CD4-positive, alpha-beta T cell treated with Interferon gamma for 1 hour (primary cell): ENCODE measurements around the gene USP1.
A peak's percentile ranks its signal among the peaks of the same experiment; 100 is the strongest.

Experiments used
- DNase-seq: peaks from one replicate; pipeline ENCODE4 v3.0.0-alpha.2; 2020

The USP1 gene

DNA sequence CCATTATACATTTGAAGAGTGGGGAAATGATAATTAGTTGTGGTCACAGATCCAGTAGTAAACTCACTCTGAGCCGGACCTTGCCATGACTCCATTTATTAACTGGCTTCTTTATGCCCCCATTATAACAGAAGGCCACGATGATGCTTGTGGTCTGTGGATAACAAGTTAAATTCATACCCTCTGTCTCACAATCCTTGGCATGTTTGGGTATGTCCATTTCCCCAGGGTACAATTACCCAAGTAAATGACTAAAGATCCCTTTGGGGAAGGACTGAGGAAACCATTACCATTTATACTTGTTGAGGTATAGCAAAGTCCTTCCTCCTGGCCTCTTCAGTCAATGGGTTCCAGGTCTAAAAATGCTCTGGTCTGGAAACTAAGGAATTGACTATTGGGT, 7.3 kb upstream of the USP1 start:
- no peak for DNase-seq

DNA sequence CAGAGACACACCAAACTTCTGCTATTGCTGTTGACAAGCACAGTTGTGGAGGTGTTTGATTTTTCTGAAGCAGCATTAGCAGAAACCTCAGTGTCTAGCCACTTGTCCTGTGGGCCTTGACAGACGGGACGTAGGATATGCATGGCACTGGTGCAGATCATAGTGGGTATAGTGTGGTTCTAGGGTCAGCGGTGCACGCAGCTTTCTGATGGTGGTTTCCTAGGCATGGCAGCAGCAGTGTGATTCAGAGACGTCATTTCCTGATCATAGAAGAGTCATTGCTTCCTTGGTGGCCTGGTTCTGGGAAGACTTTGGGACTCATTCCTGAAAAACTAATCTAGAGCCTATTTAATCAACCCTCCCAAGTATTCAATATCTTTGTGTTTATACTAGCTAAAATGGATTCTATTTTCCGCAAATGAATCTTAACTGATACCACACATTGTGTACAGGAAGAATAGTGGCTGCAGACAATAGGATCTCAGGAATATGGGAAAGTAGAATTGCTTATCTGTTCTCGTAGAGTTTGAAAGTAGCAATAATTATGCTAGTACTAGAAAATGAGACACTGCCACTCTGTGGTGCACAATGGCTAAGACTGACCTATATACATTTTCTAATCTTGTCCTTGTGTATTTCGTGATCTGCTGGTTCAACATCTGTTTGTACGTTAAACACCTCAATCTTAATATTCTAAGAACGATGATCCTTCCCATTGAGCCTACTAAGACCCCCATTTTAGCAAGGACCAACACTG, 2.8 kb upstream of the USP1 start:
- no peak for DNase-seq

DNA sequence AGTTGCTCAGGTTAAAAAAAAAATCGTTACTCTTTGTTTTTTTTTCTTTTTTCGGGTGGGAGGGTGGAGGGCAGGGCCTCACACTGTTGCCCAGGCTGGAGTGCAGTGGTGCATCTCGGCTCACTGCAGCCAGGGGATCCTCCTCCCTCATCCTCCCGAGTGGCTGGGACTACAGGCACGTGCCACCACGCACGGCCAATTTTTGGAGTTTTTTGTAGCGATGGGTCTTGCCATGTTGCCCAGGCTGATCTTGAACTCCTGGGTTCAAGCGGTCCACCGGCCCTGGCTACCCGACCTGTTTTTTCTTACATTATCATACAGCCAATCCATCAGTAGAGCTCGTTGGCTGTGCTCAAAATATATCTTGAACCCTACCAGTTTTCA, 2.2 kb upstream of the USP1 start:
- no peak for DNase-seq

DNA sequence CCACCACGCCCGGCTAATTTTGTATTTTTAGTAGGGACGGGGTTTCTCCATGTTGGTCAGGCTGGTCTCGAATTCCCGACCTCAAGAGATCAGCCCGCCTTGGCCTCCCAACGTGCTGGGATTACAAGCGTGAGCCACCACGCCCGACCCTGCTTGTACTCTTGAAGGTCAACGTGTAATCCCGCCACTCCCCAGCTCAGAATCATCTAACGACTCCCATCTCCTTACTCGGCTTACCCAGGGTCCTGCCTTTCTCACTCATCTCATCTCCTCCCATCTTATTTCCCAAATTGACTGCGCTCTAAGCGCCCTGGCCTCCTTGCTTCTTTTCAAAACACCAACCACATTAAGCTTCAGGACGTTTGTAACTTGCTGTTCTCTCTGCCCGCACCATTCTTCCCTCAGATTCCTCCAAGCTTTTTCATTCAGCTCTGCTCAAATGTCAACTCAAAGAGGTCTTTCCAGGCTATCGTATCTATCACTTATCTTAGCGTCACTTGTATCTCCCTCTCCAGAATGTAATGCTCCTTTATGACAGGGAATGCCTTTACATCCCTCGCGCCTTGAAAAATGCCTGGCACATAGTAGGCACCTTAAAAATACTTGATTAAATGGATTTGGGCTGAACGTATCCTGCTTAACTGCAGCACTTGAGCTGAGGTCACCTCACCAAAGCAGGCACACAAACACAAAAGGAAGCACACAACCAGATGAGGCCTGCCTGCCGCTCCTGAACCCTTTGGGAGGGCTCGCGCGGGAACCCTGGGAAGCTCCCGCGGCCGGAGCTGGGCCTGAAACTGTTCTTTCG, 1.4 kb upstream of the USP1 start:
- no peak for DNase-seq

DNA sequence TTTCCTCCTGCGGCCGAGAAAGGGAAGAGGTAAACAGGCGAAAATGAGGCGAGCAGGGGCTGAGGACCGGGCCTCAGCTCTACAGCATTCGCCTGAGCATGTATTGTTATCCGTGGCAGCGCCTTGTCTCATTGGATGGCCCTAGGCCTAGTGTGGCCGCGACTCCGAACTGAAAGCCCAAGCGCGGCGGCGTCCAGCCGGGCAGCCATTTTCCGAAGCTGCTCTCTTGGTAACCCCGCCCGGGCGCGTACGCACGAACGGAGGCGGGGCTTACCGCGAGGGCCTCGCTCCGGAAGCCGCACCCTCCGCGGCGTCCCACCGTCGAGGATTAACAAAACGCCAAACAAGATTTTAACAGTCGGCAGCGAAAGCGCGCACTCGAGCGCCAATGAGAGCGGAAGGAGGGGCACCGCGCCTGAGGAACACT, 797 bp upstream of the USP1 start:
- no peak for DNase-seq

DNA sequence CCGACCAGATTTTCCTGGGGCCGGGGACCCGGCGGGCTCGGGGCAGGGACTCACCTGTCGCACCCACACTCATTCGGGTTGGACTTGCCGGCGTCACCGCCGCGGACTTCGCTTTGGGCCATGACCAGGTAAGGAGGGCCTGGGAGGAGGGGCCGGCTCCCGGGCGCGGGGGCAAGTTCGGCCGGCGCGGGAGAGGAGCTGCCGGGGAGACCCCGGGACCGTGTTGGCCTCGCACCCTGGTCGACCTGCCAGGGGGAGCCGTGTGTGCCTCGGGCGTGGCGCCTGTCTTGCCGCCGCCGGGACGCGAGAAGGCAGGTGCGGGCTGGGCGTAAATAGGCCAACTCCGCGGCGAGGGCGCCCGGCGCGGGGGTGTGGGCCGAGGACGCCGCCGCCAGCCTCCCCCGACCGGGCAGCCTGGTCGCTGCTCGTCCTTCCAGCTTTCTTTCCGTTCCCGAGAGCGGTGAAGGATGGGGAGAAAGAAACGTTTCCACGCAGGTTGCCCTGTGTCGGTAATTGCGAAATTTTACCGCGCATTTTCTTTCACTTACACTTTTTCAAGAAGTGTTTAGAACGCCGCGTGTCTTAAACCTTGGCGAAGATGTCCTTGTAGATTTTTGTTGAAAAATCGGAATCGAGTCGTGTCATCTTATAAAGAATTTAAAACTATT, 558 bp downstream of the USP1 start:
- peak; percentile 21 for DNase-seq

DNA sequence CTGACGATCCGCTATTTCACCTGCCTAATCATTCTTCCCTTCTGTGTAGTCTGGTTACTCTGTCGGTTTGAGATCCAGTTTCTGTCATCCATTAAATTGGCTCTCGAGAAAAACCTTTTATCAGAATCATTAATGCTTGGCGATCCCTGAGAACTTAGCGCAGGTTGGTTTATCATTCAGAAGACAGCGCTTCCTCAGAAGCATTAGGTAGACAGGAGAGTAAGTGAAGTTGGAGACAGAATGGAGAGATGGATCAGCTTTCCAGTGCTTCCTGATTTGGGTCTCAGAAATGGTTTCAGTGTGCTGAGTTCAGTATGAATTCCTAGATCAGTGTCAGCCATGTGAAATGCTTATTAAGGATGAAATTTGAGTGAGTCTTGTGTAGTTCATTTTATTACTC, 1.3 kb downstream of the USP1 start:
- no peak for DNase-seq

DNA sequence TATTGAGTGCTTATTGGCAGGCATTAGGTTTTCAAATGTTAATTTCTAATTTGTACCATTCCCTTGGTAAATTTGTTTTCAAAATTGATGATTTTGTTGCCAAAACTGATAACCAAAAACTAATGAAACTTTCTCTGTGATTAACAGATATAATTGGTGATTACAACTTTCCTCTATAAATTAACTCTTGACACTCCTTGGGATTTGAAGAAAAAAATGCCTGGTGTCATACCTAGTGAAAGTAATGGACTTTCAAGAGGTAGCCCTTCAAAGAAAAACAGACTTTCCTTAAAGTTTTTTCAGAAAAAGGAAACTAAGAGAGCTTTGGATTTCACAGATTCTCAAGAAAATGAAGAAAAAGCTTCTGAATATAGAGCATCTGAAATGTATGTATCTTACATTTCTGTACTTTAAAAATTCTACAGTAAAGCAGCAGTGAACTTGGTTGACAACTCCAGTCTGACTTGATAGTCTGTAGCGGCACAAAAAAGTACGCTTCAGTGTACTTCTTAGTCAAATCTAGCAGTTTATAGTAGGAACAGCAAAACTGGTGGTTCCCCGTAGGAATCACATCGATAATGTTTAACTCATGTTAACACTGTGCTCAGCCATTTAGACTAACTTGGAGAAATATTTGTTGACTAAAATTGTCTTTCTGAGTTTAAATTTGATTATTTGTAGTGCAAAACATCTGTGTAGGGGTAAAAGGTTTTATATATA, 3.0 kb downstream of the USP1 start:
- DNase-seq: no peak

DNA sequence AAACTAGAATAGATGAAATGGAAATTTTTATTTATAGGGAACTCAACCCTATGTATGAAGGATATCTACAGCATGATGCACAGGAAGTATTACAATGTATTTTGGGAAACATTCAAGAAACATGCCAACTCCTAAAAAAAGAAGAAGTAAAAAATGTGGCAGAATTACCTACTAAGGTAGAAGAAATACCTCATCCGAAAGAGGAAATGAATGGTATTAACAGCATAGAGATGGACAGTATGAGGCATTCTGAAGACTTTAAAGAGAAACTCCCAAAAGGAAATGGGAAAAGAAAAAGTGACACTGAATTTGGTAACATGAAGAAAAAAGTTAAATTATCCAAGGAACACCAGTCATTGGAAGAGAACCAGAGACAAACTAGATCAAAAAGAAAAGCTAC, 7.9 kb downstream of the USP1 start:
- DNase-seq: no peak

DNA sequence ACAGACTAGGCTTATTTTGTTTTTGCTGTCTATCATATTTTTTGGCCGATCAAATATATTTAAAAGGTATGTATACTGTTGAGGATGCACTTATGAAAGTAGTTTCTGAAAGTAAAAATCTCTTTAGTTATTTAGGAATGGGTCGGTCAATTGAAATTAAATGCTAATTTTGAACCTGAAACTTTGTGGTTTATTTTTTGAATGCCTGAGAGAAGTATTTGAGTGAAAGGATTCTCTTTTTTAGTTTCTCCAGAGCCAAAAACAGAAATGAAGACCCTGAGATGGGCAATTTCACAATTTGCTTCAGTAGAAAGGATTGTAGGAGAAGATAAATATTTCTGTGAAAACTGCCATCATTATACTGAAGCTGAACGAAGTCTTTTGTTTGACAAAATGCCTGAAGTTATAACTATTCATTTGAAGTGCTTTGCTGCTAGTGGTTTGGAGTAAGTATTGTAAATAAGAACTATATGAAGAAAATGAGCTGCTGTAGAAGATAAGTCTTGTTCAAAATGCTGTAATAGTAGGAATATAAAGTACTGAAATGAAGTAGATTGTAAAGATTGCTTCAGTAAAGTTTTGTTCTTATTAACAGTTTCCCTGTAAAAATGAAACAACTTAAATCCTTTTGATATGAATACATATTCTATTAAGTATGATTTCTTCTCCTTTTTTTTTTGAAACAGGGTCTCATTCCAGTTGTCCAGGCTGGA, 11.5 kb downstream of the USP1 start:
- no peak for DNase-seq

DNA sequence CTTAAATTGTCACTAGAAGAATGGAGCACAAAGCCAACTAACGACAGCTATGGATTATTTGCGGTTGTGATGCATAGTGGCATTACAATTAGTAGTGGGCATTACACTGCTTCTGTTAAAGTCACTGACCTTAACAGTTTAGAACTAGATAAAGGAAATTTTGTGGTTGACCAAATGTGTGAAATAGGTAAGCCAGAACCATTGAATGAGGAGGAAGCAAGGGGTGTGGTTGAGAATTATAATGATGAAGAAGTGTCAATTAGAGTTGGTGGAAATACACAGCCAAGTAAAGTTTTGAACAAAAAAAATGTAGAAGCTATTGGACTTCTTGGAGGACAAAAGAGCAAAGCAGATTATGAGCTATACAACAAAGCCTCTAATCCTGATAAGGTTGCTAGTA, 13.5 kb downstream of the USP1 start:
- no peak for DNase-seq

DNA sequence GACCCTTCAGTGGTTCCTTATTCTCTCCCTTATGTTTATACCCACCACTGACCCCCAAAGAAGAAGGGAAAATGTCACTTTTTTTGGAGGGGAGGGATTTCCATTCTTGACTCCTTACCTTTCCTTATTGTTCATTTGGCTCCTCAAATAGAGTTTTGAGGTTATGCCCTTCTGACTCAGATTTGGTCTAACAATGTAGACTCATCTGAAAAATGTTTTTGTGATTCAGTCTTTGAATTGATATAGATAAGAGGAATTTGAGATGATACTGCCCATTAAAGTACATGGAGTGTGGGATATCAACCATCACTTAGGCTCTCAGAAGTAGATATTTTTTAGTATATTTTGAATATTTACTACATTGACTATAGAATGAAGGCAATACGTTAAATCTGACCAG, 16.1 kb downstream of the USP1 start:
- no peak for DNase-seq

DNA sequence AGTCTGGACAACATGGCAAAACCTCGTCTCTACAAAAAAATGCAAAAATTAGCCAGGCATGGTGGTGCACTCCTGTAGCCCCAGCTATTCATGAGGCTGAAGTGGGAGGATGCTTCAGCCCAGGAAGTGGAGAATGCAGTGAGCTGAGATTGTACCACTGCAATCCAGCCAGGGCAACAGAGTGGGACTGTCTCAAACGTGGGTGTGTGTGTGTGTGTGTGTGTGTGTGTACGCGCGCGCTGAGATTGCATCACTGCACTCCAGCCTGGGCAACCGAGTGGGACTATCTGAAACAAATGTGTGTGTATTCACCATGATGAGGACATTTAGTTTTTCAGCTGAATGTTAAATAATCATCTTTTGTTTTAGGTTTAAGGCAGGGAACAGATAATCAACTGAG, 21.1 kb downstream of the USP1 start:
- no peak for DNase-seq

DNA sequence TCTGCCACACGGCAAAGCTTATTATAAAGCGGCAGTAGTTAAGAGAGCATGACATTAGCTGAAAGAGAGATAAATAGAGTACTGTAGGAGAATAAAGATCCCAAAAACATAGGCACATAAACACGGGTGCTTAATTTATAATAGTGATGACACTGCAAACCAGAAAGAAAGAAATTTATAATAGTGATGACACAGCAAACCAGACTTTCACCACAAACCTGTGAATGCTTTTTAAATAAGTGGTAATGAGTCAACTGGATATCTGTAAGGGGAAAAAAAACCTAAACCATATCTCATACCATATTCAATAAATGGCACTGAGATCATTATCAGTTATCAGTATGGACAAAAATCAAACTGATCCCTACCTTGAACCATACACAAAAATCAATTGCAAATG, 25.5 kb downstream of the USP1 start:
- DNase-seq: no peak

DNA sequence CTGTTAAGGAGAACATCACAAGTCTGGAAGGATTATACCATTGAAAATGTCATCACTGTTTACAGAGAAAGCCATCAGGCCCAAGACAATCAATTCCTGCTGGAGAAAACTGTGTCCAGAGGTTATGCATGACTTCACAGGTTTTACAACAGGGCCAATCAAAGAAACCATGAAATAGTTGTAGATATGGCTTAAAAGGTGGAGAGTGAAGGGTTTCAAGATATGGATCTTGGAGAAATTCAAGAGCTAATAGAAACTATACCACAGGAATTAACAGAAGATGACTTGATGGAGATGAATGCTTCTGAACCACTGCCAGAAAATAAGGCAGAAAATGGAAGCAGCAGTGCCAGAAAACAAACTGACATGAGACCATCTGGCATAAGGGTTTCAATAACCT, 30.2 kb downstream of the USP1 start:
- DNase-seq: no peak

DNA sequence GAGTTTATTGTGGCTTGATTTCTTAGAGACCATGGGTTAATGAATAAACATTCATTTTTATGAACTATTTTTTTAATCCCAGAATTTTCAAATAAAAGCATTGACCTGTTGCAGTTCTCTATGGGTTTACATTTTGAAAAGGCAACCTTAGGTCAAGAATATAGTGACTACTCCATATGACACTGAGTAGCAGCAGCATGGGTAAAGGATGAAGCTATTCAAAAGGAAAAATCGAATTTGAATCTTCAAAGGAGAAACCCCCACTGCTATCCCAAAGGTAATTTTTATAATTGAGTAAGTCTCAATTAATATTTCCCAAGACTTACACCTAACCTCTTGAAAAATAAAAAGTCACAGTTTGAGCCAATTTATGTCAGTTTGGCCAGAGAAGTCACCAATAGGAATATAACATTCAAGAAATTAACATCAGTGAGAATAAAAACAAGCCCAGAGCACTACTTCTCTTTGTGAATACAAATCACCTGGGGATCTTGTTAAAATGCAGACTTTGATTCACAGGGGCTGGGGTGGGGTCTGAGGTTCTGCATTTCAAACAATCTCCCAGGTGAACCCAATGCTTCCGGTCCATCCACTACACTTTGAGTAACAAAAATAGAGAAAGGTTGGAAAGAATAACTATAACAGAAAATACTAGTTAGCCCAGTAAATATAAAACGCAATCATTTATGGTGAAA, 39.8 kb downstream of the USP1 start:
- no peak for DNase-seq

DNA sequence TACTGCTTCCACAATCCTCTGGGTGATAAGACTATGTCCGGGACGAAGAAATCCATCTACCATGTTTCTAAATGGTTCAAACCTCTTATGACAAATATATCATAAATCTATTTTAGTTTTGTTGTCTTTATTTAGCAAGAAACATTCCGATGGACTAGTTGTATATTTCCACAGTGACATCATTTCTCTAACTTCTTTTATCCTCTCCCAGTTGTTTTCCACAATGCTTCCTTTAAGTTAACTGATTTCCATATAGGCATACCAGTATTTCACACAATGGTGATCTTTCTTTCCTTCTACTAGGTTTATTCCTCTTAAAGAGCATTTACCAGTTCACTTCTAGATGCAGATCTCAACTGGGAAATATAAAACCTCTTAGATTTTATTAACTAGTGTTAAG, 44.8 kb downstream of the USP1 start:
- no peak for DNase-seq

DNA sequence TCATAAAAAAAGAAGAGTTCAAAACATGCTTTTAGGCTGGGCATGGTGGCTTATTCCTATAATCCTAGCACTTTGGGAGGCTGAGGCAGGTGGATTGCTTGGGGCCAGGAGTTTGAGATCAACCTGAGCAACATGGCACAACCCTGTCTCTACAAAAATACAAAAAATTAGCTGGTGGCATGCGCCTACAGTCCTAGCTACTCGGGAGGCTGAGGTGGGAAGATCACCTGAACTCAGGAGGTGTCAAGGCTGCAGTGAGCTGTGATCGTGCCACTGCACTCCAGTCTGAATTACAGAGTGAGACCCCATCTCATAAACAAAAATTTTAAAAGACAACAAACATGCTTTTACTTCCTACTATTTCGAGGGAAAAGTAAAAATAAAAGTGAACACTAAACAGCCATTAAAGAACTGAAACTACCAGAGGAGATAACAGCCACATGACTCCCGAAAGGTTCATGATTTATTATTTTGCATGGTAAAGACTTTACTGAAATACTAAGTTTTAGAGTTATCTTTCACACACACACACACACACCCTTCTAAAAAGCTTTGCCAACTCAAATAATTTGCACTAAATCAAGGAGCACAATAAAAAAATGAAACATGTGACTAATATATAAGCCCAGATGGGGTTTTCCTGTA, 48.1 kb downstream of the USP1 start:
- no peak for DNase-seq

DNA sequence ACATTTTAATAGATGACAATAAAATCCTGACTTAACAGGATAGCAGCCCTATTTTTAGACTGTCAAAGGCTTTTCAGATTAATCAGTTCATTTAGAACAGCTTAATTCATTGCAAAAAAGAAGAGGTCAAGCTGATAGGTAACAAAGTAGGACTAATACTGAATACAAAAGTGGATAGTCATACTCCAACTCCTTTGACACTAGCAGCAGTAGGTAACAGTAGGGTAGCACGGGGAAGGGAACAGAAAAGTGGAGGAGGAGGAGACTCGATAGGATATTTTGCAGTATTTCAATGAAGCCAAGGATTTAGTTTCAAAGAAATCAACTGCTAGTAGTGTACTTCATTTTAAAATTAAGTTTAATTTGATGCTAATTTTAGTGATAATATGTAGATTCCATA, 51.1 kb downstream of the USP1 start:
- DNase-seq: no peak

DNA sequence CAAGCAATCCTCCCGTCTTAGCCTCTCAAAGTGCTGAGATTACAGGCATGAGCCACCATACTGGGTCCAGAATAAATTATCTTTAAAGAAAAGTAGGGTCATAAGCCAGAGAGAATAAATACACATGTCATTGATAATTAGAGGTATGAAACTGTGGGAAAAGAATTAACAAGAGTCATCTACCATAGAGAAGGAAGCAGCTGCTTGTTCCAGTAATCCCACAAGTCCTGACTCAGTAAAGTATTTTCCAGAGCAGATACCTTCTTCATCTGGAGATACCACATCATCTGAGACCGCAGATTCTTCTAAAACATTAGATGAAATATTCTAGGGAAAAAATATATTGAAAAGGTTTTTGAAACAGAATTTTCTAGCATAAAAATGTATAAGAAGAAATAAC, 55.7 kb downstream of the USP1 start:
- no peak for DNase-seq

DNA sequence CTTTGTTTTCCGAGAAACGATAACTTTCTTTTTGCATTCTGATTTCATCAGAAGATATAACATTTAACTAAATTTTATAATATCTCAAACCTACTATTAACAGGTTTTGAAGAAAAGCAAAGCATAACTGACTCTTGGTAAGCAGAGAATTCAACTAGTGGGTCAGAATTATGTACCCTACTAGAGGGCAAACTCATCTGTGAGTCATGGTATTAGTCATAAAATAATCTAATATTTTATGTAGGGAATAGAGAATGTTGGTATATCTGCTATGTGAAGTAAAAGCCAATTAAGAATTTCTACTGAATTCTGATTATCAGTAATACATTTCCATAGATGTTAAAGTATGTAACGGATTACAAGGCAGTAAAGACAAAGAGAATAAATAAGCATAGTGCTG, 56.8 kb downstream of the USP1 start:
- DNase-seq: no peak

DNA sequence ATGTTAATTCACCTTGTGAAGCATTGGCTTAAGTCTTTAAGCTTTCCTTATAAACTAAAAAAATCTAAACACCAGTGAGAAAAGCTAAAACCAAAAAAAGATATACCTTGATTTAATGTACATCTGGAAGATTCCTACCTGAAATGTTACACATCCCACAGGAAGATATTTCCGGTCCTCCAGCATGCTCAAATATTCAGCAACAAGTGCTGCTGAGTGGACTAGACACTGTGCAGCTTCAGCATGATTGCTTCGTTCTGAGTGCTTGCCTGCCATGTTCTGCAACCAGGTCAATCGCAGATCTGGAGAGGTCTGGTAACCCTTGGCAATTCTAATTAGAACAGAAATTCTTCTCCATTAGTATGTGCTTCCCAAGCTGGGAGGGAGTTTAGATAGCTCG, 57.3 kb downstream of the USP1 start:
- DNase-seq: no peak
